NCI-H2196 (cell line): Measurements from ENCODE around the gene CDKAL1.
"Not testable (repeated sequence)": the region's sequence is repeated elsewhere in the genome, so short reads cannot be mapped to it uniquely, and the experiment has no call there.

Experiments
- DNase-seq: peaks from one replicate; lab custom pipeline; 2025; ENCODE audit not compliant: unreplicated experiment; lab: John Stamatoyannopoulos, UW

Gene CDKAL1

DNA sequence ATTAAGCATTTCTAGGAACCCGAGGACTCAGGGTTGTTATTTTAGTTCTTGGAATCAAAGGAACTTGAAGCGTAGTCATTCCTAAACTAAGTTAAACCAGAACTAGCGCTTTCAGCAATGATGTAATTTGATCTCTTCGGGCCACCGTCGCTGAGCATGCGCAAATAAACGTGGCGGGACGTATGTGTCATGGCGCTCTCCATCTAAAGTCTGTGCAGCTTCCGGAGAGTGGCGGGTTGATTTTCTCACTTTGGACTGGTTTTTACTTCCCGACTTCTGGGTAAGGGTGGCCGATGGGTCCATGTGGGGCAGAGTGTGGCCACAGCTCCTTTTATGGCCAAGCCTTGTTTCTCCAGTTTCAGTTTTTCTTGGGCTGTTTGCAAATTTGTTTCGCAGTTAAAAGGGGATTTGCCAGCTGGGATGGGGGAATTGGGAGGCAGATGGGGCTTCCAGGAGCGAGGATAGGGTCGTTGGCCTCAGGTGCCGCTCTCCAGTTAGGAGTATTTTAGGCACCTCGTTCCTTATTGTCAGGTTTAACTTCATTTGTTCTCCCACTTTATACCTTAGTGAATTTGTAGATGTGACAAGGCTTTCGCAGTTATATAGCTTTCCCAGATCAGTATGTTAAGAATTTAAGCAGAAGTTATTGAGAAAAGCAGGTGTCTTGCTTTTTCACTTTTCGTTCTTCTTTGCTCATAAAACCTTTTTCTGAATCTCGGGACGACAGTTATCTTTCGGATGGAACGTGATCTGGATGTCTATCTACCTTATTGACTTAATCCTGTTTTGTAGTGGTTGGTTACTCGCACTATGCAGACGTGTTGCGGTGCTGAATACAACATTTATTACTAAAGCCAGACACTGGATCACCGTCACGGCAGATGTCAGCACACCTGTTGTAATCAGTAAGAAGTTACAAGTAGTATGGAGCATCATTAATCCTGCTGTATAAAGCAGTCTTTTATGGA lies at the start of gene CDKAL1:
Gene CDKAL1, plus strand, starts transcription at position 163 of the 968 bp plus-strand sequence. CDS start 11,894 bp downstream, outside the sequence.
- DNase-seq = peak; percentile 86

DNA sequence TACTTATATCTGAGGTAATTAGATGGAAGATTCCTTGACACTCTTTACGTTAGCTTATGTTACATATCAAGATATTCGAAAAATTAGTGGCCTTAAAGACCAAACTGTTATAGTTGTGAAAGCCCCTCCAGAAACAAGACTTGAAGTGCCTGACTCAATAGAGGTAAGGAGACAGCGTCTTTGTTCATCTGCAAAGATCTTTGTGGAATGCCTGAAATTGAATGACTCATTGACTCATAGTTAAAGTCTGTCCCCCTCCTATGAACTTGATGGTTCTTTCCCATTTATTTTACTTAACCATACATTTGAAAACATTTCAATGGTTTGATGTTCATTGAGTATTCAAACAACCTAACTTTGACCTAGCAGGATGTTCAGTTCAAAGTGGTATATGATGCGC lies 47.6 kb upstream of the CDKAL1 start:
- no peak for DNase-seq

DNA sequence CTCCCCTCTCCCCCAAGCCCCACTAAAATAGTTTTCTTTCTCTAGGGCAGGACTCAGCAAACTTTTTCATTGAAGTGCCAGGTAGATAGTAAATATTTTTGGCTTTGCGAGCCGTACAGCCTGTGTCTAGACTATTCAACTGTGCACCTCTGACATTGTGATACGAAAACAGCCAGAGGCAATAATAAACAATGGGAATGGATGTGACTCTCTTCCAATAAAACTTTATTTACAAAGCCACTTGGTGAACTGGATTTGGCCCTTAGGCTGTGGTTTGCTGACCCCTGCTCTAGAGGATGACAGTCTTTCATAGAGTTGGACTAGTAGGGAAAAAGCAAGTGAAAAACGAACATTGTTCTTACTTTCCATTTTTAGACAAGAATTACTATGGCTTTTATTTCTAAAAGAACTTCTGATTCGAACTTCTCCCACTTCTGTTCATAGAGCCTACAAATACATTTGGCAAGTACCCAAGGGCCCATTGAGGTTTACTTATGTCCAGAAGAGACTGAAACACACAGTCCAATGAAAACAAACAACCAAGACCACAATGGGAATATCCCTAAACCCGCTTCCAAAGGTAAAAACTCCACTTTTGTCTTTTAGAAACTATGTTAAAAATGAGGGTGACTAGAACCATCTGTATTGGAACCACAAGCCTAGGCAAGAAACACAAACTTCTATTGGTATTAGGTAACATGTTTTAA lies 46.4 kb upstream of the CDKAL1 start:
- no peak for DNase-seq

DNA sequence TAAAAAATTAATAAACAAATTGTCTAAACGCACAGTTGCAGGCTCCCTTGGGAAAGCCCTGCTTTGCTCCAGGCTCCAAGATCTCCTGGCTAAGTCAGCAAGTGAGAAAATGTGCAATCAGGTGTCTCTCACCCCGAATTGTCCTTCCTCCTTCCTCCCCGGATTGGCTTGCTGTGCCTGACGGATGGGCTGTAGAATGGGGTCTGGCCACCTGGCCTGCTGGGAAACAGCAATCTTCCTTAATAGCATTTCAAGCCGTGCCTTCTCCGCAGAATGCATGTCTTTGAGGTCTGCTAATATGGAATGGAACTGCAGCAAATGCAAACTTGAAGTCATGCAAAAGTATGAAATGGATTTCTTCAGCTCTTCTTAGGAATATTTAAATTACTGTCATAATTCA lies 43.7 kb upstream of the CDKAL1 start:
- no peak for DNase-seq

DNA sequence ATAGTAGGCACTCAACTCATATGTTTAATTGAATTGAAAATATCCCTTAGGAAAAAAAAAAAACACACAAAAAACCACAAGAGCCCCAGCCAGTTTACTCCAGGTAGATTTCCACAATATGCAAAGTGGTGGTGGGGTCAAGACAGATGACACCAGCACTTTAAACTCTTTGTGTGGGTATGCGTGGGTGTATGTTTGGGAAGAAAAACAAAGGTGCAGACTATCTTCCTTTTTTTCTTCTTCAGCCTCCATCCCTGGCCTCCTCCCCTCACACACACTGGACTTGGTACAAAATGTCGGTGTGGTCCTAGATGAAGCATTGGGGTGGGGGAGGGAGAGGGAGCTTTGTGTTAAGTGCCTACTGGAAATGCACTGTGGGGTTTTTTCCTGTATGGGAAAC lies 42.2 kb upstream of the CDKAL1 start:
- no peak for DNase-seq

DNA sequence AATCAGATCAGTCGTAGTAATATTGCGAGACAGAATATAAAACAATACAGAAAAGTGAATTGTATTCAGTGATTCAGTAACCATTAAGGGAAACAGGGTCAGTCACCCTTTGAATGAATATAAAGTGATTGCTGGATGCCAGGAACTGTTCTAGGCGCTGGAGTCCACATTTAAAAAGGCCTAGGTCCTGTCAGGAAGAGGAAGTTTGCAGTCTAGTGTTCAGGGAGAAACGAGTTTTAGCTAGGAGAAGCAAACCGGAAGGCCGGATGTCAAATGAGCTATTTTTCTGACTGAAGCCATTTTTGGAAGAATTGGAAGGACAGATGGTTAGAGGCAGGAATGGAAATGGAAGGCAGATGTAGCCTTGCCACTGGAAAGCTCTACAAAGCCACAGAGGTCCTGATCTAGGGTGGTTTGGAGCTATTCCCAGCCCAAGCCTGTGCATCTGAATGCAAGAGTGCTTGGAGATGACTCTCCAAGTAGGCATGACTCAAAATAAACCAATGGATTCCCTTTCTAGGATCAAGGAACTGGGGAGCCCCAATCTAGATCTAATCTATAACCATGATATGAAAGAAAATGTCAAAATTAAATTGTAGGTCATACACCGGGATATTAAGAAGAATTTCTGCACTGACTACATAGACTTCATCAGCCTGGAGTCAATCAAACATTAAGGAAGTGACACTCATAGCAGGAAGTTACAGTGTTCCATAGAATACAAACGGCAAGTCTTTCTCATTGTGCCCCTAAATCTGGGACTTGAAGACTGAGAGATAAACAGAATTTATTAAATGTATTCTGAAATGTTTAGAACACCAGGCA lies 36.8 kb upstream of the CDKAL1 start:
- no peak for DNase-seq

DNA sequence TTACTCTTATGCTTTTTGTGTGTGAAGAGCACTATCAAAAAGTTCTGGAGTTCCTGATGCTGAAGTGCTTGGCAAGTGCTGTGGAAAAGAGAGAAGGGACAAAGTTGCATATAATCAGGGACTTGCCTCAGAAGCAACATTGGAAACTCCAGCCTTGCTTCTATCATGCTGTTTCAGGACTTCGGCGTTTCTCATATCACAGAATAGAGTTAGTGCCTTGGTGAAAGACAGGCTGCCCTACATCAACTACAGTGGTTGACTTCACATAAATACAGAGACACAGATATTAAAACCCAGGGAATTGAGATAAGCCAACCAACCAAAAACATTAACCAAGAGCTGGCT lies 36.2 kb upstream of the CDKAL1 start:
- DNase-seq = no peak

DNA sequence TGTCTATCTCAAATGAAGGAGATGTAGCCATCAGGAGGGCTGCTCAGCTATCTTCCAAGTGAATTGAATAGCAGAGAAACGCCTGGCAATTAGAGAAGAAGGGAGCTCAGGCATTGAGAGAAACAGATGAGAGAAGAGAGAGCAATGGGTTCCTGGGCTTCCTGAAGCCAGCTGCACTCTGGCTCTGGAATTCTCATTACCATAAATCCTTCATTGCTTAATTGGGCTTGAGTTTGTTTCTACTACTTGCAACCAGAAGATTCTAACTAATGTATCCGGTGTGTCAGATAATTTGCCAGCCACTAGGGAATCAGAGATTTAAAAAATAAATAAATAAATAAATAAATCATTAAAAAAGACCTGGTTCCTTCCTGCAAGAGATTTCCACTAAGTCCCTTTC lies 25.0 kb upstream of the CDKAL1 start:
- DNase-seq = no peak

DNA sequence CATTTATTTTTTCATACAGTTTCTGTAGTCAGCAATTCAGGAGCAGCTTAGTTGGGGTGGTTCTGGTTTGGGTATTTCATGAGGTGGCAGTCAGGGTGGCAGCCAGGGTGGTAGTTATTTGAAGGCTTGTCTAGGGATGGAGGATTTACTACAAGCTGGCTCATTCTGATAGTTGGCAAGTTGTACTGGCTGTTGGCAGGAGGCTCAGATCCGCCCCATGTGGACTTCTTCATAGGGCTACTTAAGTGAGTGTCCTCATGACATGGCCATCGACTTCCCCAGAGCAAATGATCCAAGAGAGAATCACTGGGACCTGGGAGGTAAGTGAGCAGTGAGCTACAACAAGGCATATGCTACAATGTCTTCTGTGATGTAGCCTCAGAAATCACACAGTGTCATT lies 22.4 kb upstream of the CDKAL1 start:
- no peak for DNase-seq

DNA sequence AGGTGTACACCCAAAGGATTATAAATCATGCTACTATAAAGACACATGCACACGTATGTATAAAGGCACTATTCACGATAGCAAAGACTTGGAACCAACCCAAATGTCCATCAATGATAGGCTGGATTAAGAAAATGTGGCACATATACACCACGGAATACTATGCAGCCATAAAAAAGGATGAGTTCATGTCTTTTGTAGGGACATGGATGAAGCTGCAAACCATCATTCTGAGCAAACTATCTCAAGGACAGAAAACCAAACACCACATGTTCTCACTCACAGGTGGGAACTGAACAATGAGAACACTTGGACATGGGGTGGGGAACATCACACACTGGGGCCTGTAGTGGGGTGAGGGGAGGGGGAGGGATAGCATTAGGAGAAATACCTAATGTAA lies 9.0 kb upstream of the CDKAL1 start:
- DNase-seq = not testable (repeated sequence)

DNA sequence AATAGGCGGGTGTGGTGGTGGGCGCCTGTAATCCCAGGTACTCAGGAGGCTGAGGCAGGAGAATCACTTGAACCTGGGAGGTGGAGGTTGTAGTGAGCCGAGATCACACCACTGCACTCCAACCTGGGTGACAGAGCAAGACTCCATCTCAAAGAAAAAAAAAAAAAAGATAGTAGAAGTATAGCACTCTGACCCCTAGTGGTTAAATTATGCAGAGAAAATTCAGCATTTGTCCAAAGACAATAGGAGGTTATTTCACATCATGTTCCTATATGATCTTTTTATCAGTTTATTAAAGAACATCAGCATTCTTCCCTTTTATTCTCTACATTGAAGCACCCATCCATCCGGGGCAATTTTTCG lies 5.2 kb upstream of the CDKAL1 start:
- DNase-seq = peak; percentile 39

DNA sequence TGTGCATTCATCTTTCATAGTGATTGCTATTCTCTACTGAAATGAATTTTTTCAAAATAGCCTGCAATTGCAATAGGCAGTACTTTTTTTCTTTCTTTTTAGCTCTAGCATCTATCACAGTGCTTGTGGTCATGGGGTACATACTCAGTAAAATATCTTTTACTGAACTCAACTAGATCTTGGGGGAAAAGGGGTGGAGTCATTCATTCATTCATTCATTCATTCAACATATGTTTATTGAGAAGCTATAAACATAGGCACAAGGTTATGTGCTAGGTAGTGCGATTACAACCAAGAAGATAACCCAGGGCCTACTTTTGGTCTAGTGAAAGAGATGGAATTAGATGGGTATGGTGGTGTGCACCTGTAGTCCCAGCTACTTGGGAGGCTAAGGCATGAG lies 1.4 kb upstream of the CDKAL1 start:
- DNase-seq = no peak

DNA sequence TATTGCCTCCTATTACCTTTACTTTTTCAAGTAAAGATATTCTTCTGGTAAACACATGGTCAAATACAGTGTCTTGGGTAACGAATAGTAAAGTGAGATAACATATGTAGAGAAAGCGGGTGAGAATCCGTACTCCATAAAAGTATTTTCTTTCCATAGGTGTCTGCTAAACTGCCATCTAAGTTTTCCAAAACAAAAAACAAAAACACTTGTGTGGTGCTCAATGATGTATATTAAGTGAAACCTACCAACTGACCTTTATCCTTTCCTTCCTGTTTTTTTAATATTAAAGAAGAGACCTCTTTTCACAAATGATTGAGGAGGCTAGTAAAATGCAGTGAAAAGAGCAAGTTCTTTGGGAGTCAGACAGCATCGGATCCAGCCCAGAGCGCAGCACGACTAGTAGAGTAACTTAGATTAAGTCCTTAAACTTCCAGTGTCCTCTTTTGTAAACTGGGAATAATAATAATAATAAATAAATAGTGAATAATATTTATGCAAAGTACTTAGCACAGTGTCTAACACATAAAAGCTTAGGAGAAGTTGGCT lies 437 bp upstream of the CDKAL1 start:
- no peak for DNase-seq

DNA sequence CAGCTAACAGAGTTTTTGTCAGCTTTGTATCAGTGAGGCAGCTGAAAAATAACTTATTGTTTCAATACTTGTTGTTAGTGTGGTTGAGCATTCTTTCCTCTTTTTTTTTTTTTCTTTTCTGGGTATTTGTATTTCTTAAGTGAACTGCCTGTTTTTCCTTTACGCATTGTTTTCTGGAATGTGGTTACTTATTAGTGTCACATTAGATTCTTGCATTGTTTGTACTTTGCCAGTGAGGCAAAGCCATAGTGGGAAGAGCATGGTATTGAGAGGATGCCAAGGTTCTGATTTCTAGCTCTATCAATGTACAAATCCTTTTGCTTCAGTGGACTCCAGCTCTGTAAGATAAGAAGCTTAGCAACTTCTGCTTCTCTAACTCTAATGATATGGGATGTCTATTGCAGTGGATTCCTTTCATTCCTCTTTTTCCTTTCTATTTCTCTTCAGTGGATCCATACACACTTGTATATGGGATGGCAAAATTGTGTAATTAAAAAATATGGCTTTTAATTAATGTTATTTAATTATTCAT lies 3.9 kb downstream of the CDKAL1 start:
- no peak for DNase-seq

DNA sequence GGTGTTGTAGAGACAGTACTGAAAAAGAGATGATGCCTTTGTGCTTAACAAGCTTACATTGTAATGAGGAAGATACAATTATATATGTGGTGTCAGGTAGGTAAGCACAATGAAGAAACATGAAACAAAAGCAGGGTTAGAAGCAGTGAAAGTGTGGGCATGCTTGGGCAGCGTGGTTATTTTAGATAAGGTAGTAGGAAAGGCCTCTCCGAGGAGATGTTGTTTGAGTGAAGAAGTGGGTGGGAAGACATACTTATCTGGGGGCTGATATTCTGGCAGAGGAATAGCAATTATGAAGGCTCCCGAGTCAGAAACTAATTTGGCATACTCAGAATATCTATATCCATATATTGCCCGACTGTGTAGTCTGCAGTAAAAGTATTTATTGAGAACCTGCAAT lies 4.7 kb downstream of the CDKAL1 start:
- DNase-seq = no peak

DNA sequence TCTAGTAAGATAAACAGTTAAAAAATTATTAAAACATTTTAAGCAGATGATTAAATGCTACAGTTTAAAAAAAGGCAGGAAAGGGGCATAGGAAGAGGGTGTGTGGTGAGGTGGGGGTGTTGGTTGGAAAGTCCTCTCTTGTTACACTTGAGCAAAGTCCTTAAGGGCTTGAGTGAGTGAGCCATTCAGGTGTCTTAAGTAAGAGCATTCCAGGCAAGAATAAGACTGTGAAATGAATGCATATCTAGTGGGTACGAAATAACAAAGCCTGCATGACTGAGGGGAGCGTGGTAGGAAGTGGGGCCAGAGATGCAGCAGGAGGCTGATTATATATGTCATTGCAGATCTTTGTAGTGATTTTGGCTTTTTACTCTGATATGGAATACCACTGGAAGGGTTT lies 5.1 kb downstream of the CDKAL1 start:
- no peak for DNase-seq

DNA sequence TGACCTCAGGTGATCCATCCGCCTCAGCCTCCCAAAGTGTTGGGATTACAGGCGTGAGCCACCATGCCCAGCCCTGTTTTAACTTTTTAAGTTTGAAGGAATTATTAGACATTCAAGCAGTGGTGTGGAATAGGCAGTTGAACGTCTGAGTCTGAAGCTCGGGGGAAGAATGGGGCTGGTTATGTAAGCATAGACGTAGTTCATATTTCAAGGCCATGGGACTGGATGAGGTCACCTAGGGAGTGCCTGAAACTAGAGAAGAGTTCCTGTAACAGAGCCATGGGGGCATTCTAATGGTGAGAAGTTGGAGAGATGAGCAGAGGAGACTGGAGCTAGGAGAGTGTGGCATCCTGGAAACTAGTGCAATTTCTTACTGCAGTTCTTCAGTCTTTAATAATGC lies 6.4 kb downstream of the CDKAL1 start:
- no peak for DNase-seq

DNA sequence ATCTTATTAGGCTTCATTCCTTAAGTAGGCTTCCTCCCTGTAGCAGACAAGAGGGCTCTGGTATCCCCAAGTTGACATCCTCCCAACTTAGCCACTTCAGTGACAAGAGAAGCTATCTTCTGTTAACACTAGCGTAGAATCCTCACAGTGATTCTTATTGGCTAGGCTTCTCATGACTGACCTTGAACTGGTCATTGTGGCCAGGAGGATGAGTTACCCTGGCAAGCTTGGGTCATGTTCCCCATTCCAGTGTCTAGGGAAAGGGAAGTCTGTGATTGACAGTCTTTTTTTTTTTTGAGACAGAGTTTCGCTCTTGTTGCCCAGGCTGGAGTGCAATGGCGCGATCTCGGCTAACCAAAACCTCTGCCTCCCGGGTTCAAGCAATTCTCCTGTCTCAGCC lies 7.1 kb downstream of the CDKAL1 start:
- no peak for DNase-seq

DNA sequence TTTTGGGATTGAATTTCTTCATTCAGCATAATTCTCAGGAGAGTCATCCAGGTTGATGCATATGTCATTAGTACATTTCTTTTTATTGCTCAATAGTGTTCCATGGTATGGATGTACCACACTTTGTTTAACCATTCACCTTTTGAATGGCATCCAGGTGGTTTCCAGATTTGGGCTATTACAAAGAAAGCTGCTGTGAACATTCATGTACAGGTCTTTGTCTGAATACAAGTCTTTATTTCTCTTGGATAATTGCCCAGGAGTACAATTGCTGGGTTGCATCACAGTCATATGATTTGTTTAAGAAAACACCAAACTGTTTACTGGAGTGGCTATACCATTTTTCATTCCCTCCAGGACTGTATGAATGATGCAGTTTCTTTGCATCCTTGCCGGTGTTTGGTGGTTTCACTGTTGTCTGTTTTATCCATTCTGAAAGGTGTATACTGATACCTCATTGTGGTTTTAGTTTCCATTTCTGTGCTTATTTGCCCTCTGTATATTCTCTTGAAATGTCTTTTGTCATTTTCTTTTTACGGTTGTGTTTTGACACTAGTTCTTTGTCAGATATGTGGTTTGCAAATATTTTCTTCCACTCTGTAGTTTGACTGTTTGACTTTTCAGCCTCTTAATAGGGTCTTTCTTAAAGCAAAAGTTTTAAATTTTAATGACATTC lies 8.8 kb downstream of the CDKAL1 start:
- peak; percentile 76 for DNase-seq

DNA sequence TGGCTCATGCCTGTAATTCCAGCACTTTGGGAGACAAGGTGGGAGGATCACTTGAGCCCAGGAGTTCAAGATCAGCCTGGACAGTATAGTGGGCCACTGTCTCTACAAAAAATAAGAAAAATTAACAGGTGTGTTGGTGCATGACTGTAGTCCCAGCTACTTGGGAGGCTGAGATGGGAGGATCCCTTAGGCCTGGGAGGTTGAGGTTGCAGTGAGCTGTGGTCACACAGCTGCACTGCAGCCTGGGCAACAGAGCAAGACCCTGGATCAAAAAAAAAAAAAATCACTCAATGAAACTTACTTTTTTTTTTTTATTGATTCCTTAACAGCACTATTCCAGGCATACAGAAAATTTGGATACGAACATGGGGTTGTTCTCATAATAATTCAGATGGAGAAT lies 14.0 kb downstream of the CDKAL1 start:
- no peak for DNase-seq
